ENCODE results near the gene ZFP36.
"Not testable (repeated sequence)": the region's sequence is repeated elsewhere in the genome, so short reads cannot be mapped to it uniquely, and the experiment has no call there.

ZFP36 gene

GRCh38 chr19:39406656-39407409 is at the start of gene ZFP36:
Gene ZFP36 (plus strand): TSS chr19:39406847. CDS start chr19:39406905, 58 bp downstream.
- FAIRE-seq (peak; percentile 27), DNase-seq (ENCODE audit: low spot score) (peak; percentile 88)

- no peak for FAIRE-seq
- DNase-seq (ENCODE audit: low spot score) = no peak
These were observed 47.6 kb upstream of the ZFP36 start for GRCh38 chr19:39359026-39359425.

GRCh38 chr19:39360599-39360998 is 46.0 kb upstream of the ZFP36 start:
- FAIRE-seq (no peak), DNase-seq (ENCODE audit: low spot score) (no peak)

GRCh38 chr19:39362682-39363657 is 43.7 kb upstream of the ZFP36 start:
- no peak for FAIRE-seq

GRCh38 chr19:39363901-39364457 is 42.7 kb upstream of the ZFP36 start:
- FAIRE-seq (no peak), DNase-seq (ENCODE audit: low spot score) (no peak)

More at GRCh38 chr19:39362682-39363657, 43.7 kb upstream of the ZFP36 start:
- no peak for DNase-seq (ENCODE audit: low spot score)

GRCh38 chr19:39365531-39365930 is 41.1 kb upstream of the ZFP36 start:
- FAIRE-seq (no peak), DNase-seq (ENCODE audit: low spot score) (no peak)

GRCh38 chr19:39369200-39369599 is 37.4 kb upstream of the ZFP36 start:
- FAIRE-seq (no peak), DNase-seq (ENCODE audit: low spot score) (no peak)

- DNase-seq (ENCODE audit: low spot score) (no peak), FAIRE-seq (no peak)
These were observed 35.9 kb upstream of the ZFP36 start for GRCh38 chr19:39370735-39371134.

- DNase-seq (ENCODE audit: low spot score) = no peak
- no peak for FAIRE-seq
These were observed 34.4 kb upstream of the ZFP36 start for GRCh38 chr19:39372047-39372802.

- no peak for FAIRE-seq
These were observed 33.7 kb upstream of the ZFP36 start for GRCh38 chr19:39372941-39373340.

GRCh38 chr19:39375929-39376328 is 30.7 kb upstream of the ZFP36 start:
- DNase-seq (ENCODE audit: low spot score) (no peak), FAIRE-seq (no peak)

More at GRCh38 chr19:39372941-39373340, 33.7 kb upstream of the ZFP36 start:
- no peak for DNase-seq (ENCODE audit: low spot score)

- DNase-seq (ENCODE audit: low spot score) (no peak), FAIRE-seq (no peak)
These were observed 29.0 kb upstream of the ZFP36 start for GRCh38 chr19:39377373-39378362.

GRCh38 chr19:39379366-39379765 is 27.3 kb upstream of the ZFP36 start:
- not testable (repeated sequence) for DNase-seq (ENCODE audit: low spot score)

GRCh38 chr19:39379865-39380396 is 26.7 kb upstream of the ZFP36 start:
- no peak for DNase-seq (ENCODE audit: low spot score)
- FAIRE-seq = no peak

More at GRCh38 chr19:39379366-39379765, 27.3 kb upstream of the ZFP36 start:
- FAIRE-seq = not testable (repeated sequence)

- DNase-seq (ENCODE audit: low spot score) (no peak), FAIRE-seq (no peak)
These were observed 25.8 kb upstream of the ZFP36 start for GRCh38 chr19:39380521-39381502.

GRCh38 chr19:39381910-39382611 is 24.6 kb upstream of the ZFP36 start:
- FAIRE-seq (no peak), DNase-seq (ENCODE audit: low spot score) (no peak)

GRCh38 chr19:39382991-39383828 is 23.4 kb upstream of the ZFP36 start:
- FAIRE-seq = no peak

More at GRCh38 chr19:39382991-39383828, 23.4 kb upstream of the ZFP36 start:
- DNase-seq (ENCODE audit: low spot score) = no peak
